ENCODE data around the gene SORT1. TPM values are rescaled to one million over a fixed set of nuclear protein-coding genes. Genes with fewer than 3 reads are reported as not detected.

The SORT1 gene
- total and polyA plus RNA-seq, 2 of the 13 experiments (the other 11 are each of a cell fraction or from before 2014, with no cell fraction given) = 32.4 to 93.0 TPM

- TF ChIP-seq ZNF800 (CRISPR knock-in tag; IDR thresholded peaks at IDR 0.05) = 0 out of 2 replicates have a peak, but pooled peaks have one; percentile 55
- TF ChIP-seq NFAT5 (CRISPR knock-in tag; IDR thresholded peaks at IDR 0.05) = no peak
- TF ChIP-seq ZNF207 (IDR thresholded peaks at IDR 0.05; ENCODE audit: borderline replicate concordance) = no peak
- no peak for TF ChIP-seq ZNF850 (CRISPR knock-in tag; conservative IDR thresholded peaks at IDR 0.05)
- TF ChIP-seq BHLHE40 (IDR thresholded peaks at IDR 0.05; ENCODE audit: low read length) = peak; percentile 76
- peak; percentile 100 for TF ChIP-seq ZNF296 (CRISPR knock-in tag; conservative IDR thresholded peaks at IDR 0.05)
- TF ChIP-seq CEBPB (IDR thresholded peaks at IDR 0.05; ENCODE audit: borderline replicate concordance, low read depth, low read length) = no peak
- no peak for TF ChIP-seq ZNF672 (CRISPR knock-in tag; IDR thresholded peaks at IDR 0.05)
- 0 out of 2 replicates have a peak, but pooled peaks have one; percentile 29 for TF ChIP-seq ARHGAP35 (CRISPR knock-in tag; IDR thresholded peaks at IDR 0.05; ENCODE audit: borderline replicate concordance)
- TF ChIP-seq CAMTA2 (CRISPR knock-in tag; IDR thresholded peaks at IDR 0.05; ENCODE audit: borderline replicate concordance) = no peak
- TF ChIP-seq MEF2D (CRISPR knock-in tag; IDR thresholded peaks at IDR 0.05) = peak; percentile 85; the same call in 1 of the 2 replicates
- peak; percentile 91 for TF ChIP-seq ZGPAT (CRISPR knock-in tag; IDR thresholded peaks at IDR 0.05)
- no peak for TF ChIP-seq ZNF354B (CRISPR knock-in tag; IDR thresholded peaks at IDR 0.05)
- TF ChIP-seq ZUFSP (CRISPR knock-in tag; IDR thresholded peaks at IDR 0.05; ENCODE audit: borderline replicate concordance) = no peak
- no peak; the same call in 1 of the 2 replicates for TF ChIP-seq BRCA1 (CRISPR knock-in tag; IDR thresholded peaks at IDR 0.05)
- peak; percentile 73 for TF ChIP-seq ZFY (CRISPR knock-in tag; IDR thresholded peaks at IDR 0.05)
These were observed 133.9 kb downstream of the SORT1 start (continued) for GRCh38 chr1:109263597-109264378.
